NCI-H1417 (cell line): ENCODE data around the gene TRABD2B.
A peak's percentile ranks its signal among the peaks of the same experiment; 100 is the strongest.

Experiments
- DNase-seq, 3 experiments: peaks; one replicate each; lab custom pipeline; 2025; lab: John Stamatoyannopoulos, UW

TRABD2B gene

GRCh38 chr1:47774986-47775834 lies 222.0 kb downstream of the TRABD2B start:
- DNase-seq = no peak

GRCh38 chr1:47772960-47773682 lies 224.1 kb downstream of the TRABD2B start:
- DNase-seq = no peak

- DNase-seq = no peak
These were observed 224.9 kb downstream of the TRABD2B start for GRCh38 chr1:47772281-47772680.

- peak in 1 of 3 experiments; percentile 49 for DNase-seq
These were observed 225.4 kb downstream of the TRABD2B start for GRCh38 chr1:47771751-47772150.

GRCh38 chr1:47769983-47770382 lies 227.2 kb downstream of the TRABD2B start:
- no peak for DNase-seq

GRCh38 chr1:47769295-47769694 lies 227.9 kb downstream of the TRABD2B start:
- no peak for DNase-seq

- DNase-seq = no peak
These were observed 229.5 kb downstream of the TRABD2B start for GRCh38 chr1:47767741-47768100.

GRCh38 chr1:47766832-47767740 lies 230.1 kb downstream of the TRABD2B start:
- DNase-seq = no peak

GRCh38 chr1:47765742-47766485 lies 231.3 kb downstream of the TRABD2B start:
- DNase-seq = no peak

- no peak for DNase-seq
These were observed 231.9 kb downstream of the TRABD2B start for GRCh38 chr1:47765236-47765635.

- DNase-seq = no peak
These were observed 232.6 kb downstream of the TRABD2B start for GRCh38 chr1:47764461-47765046.

- peak in 1 of 3 experiments; percentile 7 for DNase-seq
These were observed 233.5 kb downstream of the TRABD2B start for GRCh38 chr1:47763591-47764171.

- DNase-seq = no peak
These were observed 235.2 kb downstream of the TRABD2B start for GRCh38 chr1:47761974-47762373.

- no peak for DNase-seq
These were observed 235.8 kb downstream of the TRABD2B start for GRCh38 chr1:47761201-47761930.

- DNase-seq = no peak
These were observed 237.1 kb downstream of the TRABD2B start for GRCh38 chr1:47759936-47760629.

- DNase-seq = no peak
These were observed 237.8 kb downstream of the TRABD2B start for GRCh38 chr1:47759251-47759935.

GRCh38 chr1:47758341-47759250 lies 238.6 kb downstream of the TRABD2B start:
- no peak for DNase-seq
